Subcutaneous adipose tissue (tissue), 4 donors: ENCODE results near the gene NTM. TPM values are rescaled to one million over a fixed set of nuclear protein-coding genes. Genes with fewer than 3 reads are reported as not detected.

Source experiments
- CTCF ChIP-seq: fragments of 450-650 bp; IDR thresholded peaks from one replicate; pipeline ENCODE4 v1.5.1; 2016; ENCODE audit warnings: low read depth, mild to moderate bottlenecking, control low read depth, antibody characterized with exemption, moderate library complexity
- total RNA-seq, 4 donors: library from RNA; depleted of rRNA; stranded (reverse); fragments of >200 nt; gene quantifications; one replicate each; pipeline ENCODE4 v1.1.0, GENCODE V29; 2016

Gene NTM
- total RNA-seq, 4 donors from 2014 or later: 1.5 to 5.7 (median 1.7) TPM

GRCh38 chr11:132315696-132316095, 945.3 kb downstream of the NTM start:
- no peak for TF ChIP-seq CTCF

DNA sequence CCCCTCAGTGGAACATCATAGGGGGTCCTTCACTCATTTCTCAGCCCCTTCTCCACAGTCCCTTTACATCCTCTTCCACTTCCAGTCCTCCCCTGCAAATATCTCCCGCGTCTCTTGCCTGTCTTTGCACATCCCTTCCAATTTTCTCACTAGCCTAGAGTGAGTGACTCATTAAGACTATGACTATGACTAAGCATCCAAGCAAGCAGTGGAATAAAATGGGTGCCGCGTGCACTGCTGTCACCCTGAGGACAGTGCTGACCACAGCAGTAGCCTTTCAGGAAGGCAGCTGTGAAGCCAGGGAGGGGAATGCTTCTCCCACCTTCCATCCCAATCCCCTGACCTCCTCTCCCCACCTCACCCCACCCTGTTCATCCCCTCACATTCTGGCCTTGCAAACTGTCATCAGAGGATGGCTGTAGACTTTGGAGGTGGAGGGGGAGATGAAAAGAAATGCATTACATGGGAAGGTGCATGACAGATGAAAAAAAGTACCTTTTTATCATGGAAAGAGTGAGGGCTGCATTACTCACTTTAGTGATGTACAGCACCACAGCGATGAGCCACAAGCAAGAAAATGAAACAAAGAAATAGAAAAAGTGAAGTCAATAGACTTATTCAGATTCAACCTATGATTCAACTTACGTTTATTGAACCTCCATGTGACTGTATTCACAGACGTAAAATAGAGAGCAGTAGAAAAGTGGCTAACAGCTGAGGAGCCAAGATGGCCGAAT, 948.2 kb downstream of the NTM start:
- TF ChIP-seq CTCF: no peak

- no peak for TF ChIP-seq CTCF
Observed at GRCh38 chr11:132330515-132330914, 960.1 kb downstream of the NTM start.

GRCh38 chr11:132332521-132332920, 962.1 kb downstream of the NTM start:
- TF ChIP-seq CTCF: no peak

DNA sequence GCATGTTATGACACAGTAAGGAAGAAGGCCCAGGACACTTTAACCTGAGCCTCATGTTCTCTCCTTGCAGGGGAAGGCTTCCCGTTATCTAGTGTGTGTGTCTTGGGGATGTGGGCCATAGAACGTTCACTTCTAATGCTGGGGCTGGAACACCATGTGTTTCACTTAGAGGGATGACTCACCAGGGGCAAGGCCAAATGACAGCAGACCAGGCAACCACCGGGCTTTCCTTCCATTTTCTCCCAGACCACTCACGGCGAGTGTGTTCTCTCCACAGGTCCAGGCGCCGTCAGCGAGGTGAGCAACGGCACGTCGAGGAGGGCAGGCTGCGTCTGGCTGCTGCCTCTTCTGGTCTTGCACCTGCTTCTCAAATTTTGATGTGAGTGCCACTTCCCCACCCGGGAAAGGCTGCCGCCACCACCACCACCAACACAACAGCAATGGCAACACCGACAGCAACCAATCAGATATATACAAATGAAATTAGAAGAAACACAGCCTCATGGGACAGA, 964.4 kb downstream of the NTM start:
- no peak for TF ChIP-seq CTCF

DNA sequence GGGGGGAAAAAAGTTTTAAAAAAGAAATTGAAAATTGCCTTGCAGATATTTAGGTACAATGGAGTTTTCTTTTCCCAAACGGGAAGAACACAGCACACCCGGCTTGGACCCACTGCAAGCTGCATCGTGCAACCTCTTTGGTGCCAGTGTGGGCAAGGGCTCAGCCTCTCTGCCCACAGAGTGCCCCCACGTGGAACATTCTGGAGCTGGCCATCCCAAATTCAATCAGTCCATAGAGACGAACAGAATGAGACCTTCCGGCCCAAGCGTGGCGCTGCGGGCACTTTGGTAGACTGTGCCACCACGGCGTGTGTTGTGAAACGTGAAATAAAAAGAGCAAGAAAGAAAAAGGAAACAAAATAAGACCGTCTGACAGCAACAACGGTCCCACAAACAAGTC, 964.9 kb downstream of the NTM start:
- TF ChIP-seq CTCF: no peak

- TF ChIP-seq CTCF: no peak
Observed at GRCh38 chr11:132336781-132337535, 966.5 kb downstream of the NTM start.
